ENCODE data around the gene MAP3K13. TPM values are rescaled to one million over a fixed set of nuclear protein-coding genes. Genes with fewer than 3 reads are reported as not detected.
"Not testable (repeated sequence)": the region's sequence is repeated elsewhere in the genome, so short reads cannot be mapped to it uniquely, and the experiment has no call there.

MAP3K13 gene
- total RNA-seq, 1 donor from 2014 or later = 11.9 TPM

DNA sequence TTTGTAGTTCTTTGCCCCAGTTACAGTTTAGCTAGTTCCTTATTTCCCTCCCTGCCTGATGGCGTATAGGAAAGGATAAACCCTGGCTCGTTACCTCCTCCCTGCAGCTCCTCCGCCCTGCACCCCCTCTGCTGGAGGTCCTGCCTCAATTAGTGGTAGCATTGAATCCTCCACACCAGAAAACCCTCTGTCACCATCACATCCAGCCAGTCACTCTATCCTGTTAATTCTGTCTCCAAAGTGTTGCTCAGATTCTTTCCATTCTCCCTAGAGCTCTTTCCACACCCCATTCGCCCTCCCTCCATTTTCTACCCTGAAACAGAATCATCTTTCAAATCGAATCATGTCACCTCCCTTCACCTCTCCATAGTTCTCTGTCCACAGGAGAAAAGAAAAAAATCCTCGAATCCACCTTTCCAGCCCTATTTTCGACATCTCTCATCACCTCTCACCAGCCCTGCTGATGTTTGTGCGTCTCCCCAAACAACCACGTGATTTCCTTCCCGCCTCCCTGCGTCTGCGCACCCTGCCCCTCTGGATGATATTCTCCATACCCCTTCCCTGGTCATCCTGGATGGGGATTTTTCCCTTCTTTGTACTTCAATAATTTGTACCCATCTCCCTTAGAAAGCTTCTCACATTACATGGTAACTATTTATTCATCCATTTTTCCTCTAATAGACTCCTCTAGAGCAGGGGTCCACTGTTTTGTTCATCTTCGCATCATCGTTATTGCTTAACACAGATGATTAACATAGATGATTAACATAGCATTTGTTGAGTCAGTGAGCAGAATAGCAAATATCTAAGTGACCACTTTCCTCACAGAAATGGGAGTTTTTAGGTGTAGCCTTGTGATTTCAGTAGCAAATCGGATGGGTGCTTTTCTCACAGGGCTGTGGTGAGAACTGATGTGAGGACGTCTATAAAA lies 37.1 kb downstream of the MAP3K13 start:
- no peak for DNase-seq

DNA sequence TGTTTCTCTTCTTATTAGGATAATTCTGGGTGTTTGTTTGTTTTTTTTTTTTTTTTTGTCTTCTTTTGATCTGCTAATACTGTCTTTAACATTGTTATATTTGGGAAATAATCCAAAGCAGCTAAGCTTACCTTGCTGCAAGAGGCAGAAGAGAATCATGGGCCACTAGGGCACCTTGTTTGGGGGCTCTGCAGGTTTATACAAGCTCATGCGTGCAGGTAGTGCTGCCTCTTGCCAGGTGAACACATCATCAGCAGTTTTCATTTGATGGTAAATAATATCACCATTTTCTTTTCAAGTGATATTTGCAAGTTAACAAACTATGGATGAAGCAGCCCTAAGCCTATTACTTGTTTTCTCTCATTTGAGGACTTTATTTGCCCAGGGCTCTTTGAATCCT lies 37.9 kb downstream of the MAP3K13 start:
- DNase-seq = no peak

DNA sequence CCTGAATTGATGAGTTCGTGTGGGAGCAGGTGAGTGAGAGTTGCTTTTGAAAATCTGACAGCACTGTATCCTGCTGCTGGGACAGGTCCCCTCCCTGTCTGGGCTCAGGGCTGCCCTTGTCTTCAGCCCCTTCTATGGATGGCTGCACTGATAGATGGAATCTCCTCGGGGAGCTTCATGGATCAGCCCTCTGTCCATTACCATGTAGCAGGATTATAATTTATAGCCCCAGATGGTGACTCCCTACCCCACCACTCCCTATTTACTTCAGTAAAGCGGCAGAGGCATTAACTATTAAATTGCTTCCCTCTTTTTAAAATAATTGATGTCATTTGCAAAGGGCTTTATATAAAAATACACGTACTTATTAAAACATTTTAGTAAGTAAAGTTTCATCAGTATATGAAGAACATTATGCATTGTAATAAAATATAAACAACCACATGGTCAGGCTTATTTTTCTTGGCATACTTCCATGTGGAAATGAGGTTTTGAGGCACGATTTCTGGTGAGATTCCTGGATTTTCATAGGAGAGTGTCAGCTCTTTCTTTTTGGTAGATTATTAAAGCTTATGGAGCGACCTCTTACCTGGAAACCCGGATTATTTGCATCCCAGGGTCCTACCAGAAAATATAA lies 38.5 kb downstream of the MAP3K13 start:
- DNase-seq = peak; percentile 14

DNA sequence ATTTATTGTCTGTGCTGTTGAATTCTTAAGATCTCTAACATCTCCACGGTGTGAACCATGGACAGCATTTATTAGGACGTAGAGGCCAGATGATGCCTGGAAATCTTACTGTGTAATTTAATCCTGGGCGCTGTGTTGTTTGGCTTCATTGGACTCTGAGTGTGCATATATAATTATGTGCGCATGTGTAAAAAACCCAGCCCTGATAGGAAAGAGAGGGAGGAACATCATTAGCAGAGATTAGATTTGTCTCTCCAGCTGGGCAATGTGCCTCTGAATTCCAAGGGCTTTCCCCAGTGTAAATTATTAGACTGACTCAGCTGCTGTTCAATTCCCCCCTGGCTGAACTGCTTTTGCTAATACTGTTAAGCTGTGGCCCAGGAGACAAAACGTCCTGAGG lies 39.6 kb downstream of the MAP3K13 start:
- no peak for DNase-seq

DNA sequence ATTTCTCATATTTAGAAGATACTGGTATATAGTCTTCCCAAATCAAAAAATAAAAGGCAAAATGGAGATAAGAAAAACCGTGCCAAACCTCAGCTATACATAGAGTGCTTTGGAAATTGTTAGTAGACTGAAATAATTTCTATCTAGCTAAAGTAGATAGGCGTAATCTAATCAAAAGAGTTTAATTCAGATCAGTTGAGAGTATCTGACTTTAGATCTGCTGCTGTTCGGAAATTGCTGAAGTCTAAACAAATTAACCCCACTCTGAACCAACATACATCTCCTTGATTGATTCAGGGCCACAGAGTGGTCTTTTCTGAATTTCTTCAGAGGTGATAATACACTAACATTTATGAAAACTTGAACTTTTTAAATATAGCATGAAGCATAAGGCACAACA lies 40.1 kb downstream of the MAP3K13 start:
- no peak for DNase-seq

GRCh38 chr3:185405243-185405642 lies 42.3 kb downstream of the MAP3K13 start:
- no peak for DNase-seq

GRCh38 chr3:185405664-185406063 lies 42.7 kb downstream of the MAP3K13 start:
- DNase-seq = no peak

DNA sequence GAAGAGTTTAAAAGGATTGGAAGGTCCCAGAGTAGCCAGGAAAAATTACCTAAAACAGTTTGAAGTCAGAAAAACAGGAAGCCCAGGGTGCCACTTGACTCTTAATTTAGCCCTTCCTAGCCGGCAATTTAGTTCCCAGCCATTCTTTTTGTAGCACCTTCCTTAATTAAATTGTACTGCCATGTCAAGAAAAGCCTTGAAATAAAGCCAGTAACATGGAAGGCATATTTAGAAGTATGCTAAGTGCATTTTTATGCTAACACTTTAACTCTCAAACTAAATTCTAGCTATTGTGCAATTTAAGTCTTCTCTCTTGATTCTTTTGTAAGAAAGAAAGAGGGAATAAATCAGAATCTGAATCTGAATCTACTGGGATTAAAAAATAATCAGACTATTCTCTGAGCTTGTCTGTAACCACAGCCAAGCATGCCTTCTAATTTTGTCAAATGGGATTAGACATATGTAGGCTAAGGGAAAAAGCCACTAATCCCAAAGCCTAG lies 43.2 kb downstream of the MAP3K13 start:
- no peak for DNase-seq

DNA sequence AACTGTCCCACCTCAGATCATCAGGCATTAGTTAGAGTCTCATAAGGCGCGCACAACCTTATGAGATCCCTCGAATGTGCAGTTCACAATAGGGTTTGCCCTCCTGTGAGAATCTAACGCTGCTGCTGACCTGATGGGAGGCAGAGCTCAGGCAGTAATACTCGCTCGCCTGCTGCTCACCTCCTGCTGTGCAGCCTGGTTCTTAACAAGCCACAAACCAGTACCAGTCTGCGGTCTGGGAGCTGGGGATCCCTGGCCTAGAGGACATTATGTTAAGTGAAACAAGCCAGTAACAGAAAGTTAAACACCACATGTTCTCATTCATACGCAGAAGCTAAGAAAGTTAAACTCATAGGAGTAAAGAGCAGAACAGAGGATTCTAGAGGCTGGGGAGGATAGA lies 47.0 kb downstream of the MAP3K13 start:
- DNase-seq = no peak

GRCh38 chr3:185411133-185411532 lies 48.2 kb downstream of the MAP3K13 start:
- DNase-seq = no peak

DNA sequence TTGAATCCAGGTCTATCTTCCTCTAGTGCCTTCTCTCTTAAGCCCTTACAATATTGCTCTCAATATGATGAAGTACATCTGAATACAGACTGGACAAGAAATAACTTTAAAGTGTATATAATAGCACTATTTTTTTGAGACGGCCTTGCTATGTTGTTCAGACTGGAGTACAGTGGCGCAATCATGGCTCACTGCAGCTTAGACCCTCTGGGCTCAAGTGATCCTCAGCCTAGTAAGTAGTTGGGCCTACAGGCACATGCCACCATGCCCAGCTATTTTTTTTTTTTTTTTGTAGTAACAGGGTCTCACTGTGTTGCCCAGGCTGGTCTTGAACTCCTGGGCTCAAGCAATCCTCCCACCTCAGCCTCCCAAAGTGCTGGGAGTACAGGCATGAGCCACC lies 53.6 kb downstream of the MAP3K13 start:
- DNase-seq = no peak

GRCh38 chr3:185418561-185418977 lies 55.6 kb downstream of the MAP3K13 start:
- not testable (repeated sequence) for DNase-seq

GRCh38 chr3:185420762-185421161 lies 57.8 kb downstream of the MAP3K13 start:
- no peak for DNase-seq

DNA sequence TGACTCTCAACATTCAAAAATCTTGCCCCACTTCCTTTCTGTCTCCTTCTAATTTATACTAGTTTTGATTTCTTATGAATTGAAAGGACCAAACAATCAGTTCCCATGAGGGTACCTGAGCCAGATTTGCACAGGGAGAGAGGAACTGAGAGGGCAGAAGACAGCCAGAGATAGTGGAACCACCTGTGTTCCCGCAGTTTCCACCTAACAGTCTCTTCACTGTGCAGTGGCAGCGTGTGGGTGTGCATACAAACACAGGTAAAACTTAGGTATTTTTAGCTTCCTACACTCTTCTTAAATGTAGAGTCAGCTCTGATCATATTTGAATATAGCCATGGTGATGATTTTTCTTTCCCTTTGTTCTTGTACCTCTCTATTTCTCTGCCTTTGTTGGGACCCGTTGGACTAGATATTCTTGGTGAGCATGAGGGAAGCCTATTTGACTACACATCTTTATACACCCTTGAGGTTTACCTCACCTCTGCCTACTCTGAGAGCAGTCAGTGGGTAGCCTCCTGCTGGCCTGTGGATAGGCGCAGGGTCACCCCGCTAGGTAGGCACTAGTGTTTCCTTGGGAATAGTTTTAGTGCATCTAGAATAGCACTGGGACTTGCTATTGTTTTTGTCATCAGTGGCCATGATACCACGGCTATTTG lies 58.8 kb downstream of the MAP3K13 start:
- DNase-seq = no peak

DNA sequence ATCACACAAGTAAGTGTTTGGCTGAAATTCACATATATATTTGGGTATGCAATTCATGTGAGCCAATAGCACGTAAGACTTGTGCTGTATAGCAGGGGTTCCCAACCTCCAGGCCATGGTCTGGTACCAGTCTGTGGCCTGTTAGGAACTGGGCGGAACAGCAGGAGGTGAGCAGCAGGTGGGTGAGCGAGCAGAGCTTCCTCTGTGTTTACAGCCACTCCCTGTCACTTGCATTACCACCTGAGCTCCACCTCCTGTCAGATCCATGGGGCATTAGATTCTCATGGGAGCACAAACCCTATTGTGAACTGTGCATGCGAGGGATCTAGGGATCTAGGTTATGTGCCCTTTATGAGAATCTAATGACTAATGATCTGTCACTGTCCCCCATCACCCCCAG lies 59.7 kb downstream of the MAP3K13 start:
- DNase-seq = no peak

GRCh38 chr3:185423178-185423577 lies 60.2 kb downstream of the MAP3K13 start:
- DNase-seq = peak; percentile 44

DNA sequence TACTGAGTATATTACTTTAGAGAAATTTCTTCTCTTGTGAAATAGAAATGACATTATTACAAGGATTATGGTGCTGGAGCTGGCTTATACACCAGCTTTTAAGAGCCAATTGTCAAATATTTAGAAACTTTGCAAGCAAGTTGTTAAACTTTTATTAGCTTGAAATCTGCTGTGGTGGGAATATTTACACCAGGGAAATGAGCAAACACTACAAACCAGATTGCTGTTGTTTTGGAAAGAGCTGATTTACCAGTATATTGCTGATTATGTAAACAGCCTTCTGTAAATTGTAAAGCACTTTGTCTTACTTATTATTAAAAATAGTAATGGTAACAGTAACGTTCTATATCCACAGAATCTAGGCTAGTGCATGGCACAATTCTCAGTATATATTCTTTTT lies 61.5 kb downstream of the MAP3K13 start:
- DNase-seq = no peak

DNA sequence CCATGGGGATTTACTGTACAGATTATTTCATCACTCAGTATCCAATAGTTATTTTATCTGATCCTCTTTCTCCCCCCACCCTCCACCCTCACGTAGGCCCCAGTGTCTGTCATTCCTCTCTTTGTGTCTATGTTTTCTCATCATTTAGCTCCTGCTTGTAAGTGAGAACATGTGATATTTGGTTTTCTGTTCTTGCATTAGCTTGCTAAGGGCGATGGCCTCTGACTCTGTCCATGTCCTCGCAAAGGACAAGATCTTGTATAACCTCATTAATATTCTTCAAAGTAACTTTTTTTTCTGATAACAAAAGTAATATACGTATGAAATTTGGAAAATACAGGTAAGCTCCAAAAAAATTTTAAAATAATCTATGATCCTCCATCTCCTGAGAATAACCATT lies 67.4 kb downstream of the MAP3K13 start:
- DNase-seq = no peak

GRCh38 chr3:185439745-185440466 lies 77.0 kb downstream of the MAP3K13 start:
- no peak for DNase-seq

DNA sequence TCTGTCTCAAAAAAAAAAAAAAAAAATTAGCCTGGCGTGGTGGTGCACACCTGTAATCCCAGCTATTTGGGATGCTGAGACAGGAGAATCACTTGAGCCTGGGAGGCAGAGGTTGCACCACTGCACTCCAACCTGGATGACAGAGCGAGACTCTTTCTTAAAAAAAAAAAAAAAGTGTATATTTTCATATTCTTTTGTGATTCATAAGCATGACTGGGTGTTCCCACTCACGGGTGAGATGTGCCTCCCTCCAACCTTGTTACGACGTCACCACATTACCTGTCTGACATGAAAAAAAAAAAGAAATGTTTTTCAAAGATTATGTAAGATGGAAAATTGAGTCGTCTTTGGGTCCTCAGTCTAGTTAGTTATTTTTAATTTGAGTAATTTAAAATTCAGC lies 79.1 kb downstream of the MAP3K13 start:
- no peak for DNase-seq

DNA sequence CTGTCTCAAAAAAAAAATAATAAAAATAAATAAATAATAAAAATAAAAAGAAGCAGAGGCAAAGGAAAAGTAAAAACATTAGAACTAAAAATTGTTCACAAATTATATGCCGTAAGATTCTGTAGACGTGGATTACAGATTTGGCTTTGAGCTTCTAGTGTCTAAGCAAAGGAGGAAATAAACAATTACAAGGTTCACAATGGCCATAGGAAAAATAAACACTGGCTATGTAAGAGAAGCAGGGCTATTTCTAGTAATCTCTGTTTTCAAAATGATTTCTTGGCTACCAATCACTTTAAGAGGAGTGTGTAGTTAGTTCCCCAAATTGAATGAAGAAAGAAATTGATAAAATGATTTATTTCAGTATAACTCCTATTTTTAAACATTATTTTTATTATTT lies 81.4 kb downstream of the MAP3K13 start:
- DNase-seq = no peak

DNA sequence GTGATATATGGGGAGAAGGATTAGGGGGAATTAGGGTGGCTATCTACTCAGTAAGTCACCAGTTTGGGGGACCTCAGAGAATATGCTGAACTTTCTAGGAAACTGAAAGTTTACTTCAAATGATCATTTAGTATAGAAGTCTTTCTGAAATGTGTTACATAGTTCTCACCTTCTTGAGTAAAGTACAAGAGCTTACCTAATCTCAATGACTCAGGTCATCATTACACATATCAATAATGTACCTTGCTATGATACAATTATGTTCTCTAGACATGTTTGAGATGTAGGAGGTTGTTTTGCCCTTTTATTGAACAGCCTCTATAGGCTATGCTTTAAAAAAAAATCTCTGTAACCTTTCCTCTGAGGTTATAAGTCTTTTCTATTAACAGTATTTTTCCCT lies 85.2 kb downstream of the MAP3K13 start:
- no peak for DNase-seq

GRCh38 chr3:185451432-185451831 lies 88.5 kb downstream of the MAP3K13 start:
- DNase-seq = not testable (repeated sequence)
